Sigmoid colon (tissue), 4 donors: ENCODE data around the gene TXNDC11.

Experiments used
- EP300 ChIP-seq, 4 donors: sonication (generic); formaldehyde crosslinking; IDR thresholded peaks; one replicate each; pipeline ENCODE4 v1.6.1; 2017; ENCODE audit warnings: antibody characterized with exemption in 4 of 4
- POLR2A ChIP-seq, 2 donors: fragments of 450-650 bp; IDR thresholded peaks; one replicate each; pipeline ENCODE4 v1.6.1; 2016; ENCODE audit warnings: antibody characterized with exemption in 2 of 2, mild to moderate bottlenecking in 2 of 2, moderate library complexity in 2 of 2
- POLR2AphosphoS5 ChIP-seq, 4 donors: sonication (generic); formaldehyde crosslinking; IDR thresholded peaks; one replicate each; pipeline ENCODE4 v1.6.1; 2017; ENCODE audit warnings: antibody characterized with exemption in 4 of 4

- TF ChIP-seq POLR2AphosphoS5 (IDR thresholded peaks at IDR 0.05) (no peak), EP300 (IDR thresholded peaks at IDR 0.05) (no peak), POLR2A (IDR thresholded peaks at IDR 0.05) (no peak)
Measured at GRCh38 chr16:11707679-11708197, 34.9 kb downstream of the TXNDC11 start.
